CD4-positive, alpha-beta T cell treated with Interleukin-12 subunit alpha and Interleukin-12 subunit beta, for 1 hour (primary cell): Measurements from ENCODE around the gene HSFX4.
"Not testable (repeated sequence)": the region's sequence is repeated elsewhere in the genome, so short reads cannot be mapped to it uniquely, and the experiment has no call there.

ENCODE experiments used
- DNase-seq: peaks from one replicate; pipeline ENCODE4 v3.0.0-alpha.2; 2020

Gene HSFX4

DNA sequence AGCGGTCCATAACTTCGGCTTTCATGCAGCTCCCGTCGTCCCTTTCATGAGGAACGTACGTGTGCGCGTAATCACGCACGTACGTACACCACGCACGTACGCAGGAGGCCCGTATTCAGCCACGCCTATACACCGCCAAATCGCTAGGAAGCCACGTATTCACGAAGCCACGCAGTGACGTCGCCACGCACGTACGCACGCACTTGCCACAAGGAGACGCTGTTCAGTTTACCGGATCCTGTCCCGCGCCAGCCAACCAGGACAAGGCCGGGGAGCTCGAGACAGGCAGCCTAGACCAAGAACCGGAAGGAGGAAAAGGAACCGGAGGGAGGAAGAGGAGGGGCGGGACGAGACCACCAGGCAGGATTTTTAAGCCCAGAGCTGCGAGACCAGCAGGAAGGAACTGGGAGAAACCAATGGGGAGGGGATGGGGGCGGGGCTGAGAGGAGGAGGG is 9.1 kb downstream of the HSFX4 start, which contains the start of gene EOLA2:
Gene EOLA2, minus strand, starts transcription at position 65 of the 454 bp plus-strand sequence. CDS start 4,617 bp downstream, outside the sequence.
- DNase-seq, result peak; percentile 94

DNA sequence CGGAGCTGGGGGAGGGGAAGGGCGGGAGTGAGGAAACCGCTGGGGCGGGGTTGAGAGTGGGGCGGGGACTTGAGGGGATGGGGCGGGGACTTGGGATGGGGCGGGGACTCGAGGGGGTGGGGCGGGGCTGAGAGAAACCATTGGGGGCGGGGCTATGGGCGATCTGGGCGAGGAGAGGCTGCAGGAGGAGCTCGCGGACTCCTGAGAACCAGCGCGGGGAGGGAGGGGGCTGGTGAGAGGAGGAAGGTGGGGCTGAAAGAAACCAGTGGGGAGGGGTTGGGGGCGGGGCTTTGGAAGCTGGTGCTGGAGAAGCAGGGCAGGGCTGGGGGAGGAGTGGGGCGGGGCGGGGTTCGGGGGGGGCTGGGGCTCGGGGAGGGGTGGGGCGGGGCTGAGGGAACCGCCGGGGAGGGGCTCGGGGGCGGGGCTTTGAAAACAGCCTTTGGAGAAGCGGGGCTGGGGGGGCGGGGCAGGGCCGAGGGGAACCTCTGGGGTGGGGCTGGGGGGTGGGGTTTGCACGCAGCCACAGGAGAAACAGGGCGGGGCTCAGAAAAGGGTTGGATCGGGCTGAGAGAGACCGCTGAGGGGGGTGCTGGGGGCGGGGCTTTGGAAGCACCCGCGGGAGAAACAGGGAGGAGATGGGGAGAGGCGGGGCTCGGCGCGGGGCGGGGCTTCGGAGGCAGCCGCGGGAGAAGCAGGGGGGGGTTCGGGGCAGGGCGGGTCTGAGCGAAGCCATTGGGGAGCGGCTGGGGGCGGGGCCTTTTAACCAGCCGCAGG is 9.7 kb downstream of the HSFX4 start:
- peak; percentile 91 for DNase-seq

DNA sequence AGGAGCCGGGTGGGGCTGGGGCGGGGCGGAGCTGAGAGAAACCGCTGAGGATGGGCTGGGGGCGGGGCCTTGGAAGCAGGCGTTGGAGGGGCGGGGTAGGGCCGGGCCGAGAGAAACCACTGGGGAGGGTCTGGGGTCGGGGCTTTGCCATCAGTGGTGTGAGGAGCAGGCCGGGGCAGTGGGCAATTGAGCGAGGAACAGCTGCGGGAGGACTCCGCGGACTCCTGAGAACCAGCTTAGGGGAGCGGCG is 10.2 kb downstream of the HSFX4 start:
- DNase-seq, result no peak

DNA sequence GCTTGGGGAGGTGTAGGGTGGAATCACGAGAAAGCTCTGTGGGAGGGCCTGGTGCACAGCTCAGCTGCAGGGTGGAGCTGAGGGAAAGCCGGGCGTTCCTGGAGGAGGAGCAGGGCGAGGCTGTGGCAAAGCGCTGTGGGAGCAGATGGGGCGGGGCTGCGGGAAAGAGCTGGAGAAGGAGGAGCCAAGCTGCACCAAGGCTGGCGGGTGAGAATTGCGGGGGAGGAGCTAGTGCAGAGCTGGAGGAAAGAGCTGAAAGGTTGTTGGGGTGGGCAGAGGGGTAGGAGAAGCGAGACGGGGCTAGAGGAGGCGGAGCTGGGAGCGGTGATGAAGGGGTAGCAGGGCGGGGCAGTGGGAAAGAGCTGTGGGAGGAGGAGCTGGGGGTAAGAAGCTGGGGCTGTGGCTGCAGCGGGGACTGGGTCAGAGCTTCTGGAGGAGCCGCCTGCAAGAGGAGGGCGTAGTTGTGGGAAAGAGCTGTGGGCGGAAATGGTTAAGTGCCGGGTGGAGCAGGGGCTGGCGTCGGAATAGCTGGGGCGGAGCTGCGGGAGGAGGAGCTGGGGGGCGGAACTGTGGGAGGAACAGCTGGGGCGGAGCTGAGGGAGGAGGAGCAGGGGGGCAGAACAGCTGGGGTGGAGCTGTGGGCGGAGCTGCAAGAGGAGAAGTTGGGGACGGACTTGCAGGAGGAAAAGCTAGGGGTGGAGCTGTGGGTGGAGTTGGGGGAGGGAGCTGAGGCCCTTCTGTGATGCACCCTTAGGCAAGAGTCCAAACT is 10.7 kb downstream of the HSFX4 start:
- DNase-seq, result peak; percentile 94

DNA sequence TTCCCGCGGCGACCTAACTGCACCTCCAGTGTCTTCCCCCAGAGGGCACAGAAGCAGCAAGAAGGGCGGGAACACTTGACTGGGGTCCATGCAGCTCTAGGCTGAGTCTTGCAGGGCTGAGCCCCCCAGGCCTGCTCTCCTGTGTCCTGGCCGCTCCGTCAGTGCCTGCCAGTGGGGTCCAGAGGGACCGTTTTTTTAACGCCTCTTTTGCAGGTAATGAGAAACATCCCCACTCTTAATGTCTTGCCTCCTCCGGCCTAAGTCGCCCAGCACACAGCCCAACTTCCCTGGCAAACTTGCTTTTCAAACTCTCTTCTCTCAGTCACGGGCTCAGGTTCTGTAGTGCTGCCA is 11.3 kb downstream of the HSFX4 start:
- DNase-seq, result not testable (repeated sequence)

DNA sequence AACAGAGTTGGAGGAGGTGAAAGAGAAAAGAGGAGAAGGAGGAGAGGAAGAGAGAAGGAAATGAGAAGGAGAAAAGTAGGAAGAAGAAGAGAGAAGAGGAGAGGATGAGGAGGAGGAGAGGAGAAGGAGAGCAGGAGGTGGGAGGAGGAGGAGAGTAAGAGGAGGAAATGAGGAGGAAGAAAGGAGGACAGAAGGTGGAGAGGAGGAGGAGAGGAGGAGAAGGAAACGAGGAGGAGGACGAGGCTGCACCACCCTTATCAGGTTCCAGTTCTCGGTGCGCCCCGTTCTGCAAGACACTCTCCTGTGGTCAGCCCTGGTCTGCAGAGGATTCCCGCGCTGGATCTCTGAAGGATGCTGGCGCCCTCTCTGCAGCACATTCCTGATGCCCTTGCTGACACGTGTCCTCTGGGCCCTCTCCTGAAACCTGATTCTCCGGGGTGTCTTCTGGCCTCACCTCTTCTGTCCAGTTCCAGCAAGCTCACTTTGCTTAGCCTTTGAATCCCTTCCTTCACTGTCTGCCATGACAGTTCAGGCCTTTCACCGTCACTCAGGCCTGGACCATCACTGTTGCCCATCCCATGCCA is 15.8 kb downstream of the HSFX4 start:
- not testable (repeated sequence) for DNase-seq

DNA sequence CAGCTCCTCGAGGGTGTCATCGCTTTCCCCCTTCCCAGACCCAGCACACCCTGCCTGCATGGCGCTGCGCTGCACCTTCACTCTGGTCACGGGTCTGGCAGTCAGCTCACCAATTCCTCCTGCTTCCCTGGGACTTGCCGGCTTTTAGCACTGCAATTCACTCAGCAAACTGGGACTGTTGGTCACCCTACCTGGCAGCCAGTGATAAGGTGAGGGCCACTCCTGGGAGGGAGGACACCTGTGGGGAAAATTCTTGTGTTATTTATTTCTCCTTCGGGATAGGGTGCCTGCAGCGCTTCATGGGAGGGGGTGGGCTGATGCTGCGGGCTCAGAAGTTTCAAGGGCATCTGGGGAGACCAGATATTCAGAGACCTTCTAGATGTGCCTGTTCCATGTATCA is 16.4 kb downstream of the HSFX4 start:
- DNase-seq, result not testable (repeated sequence)

DNA sequence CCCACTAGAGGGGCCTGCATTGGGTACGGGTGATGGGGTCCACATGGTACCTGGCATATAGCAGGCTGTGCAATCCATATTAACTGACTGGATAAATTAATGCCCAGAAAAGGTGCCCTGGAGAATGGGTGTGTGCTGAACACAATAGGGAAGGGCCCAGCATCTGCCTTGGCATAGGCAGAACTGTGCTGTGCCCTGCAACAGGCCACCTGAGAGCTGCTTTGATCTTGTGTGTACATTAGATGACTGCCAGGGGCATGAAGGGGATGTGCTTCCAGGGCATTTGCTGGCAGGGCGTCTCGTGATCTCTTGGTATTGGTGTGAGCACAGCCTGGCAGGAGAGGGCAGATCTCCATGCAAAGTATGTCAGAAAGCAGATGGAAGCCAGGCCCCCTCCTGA is 17.6 kb downstream of the HSFX4 start:
- DNase-seq, result not testable (repeated sequence)

DNA sequence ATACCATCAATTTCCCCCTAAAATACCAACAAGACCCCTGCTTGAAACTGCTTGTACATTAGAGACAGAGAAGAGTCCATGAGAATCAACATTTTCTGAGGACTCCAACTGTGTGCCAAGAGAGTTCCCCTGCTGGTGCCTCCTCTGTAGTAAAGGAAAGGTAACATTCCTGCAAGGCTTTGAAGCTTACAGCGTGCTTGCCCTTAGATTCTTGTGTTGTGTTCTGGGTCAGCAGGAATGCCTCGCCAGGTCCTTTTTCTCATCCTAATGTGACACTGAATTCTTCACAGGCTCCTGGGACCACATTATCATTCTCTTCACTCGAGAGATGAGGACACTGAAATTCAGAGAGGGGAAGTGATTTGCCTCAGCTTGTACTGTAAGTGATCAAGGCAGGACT is 18.6 kb downstream of the HSFX4 start:
- no peak for DNase-seq

DNA sequence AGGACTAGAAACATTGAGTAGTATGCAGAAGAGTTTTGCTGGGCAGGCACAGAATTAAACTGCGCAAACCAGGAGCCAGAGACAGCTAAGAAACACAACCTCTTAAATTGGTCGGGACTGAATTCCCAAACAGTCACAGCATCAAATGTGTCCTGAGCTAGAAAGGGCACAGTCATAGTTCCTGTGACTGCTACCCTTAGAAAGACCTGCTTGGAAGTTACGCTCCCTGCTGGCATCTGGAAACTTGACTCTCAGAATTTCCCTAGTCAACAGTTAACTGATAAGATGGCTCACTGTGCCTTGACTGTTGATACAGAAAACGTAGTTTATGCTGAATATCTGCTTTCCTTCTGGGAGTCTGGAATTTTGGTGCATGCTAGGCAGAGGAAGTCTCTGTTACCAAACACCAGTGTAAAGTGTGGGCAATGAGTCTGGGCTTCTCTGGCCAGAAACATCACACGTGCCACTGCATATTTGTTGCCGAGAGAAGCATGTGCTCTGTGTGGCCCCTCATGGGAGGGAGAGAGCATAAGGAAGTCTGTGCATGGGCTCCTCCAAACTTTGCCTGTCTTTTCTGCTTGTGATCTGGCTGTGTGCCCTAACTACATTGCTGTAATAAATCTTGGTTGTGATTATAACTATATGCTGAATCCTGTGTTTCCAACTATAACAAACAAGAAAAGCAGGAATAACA is 20.5 kb downstream of the HSFX4 start:
- DNase-seq, result no peak

DNA sequence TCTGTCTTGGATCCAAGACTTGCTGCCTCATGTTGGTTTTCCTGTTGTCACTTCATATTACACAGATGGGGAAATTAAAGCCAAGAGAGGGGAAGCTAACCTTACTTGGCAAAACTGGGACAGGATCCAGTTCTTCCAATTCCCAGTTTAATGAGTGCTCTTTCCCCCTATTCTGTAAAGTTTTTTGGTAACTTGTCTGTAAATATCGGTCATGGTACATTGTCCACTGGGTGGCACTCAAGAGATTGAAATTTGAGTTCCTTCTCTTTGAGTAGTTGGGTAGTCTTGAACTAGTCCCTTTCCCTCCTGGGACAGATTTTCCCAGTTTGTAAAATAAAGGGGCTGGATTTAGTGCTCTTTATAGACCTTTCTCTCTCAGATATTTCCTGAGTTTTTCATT is 21.3 kb downstream of the HSFX4 start:
- peak; percentile 14 for DNase-seq

DNA sequence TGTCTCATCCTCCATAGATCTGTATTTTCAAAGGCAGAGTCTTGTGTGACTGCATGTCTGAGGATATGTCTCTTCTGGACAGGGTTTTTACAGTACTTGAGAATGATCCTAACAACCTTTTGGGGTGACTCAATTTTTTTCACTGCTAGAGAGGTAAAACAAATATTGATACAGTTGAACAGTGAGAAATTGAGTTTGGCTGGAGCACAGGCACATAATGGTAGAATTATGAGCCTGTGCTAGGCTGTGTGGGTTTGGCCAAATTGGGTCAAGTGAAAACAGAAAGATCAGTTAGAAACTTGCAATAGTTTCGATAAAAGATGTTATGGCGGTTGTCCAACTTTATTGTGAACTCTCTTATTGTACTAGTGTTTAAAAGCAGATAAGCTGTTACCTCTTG is 32.2 kb downstream of the HSFX4 start:
- no peak for DNase-seq

DNA sequence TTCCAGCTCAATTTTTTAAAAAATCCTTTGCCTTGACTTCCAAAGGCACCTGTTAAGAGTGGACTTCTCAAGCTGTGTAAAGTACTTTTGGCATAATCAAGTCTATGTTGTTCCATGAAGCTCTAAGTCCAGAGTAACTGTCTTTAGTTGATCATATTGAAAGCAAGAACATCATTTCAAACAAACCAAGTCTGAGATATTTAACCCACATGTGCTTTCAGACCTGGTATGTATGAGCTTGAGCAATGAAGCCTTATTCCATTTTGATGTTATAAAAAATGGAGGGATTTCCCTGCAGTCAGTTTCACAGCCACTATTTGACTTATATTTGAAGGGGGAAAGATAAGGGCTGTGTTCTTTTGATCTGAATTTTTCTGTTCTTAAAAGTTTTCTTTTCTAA is 32.6 kb downstream of the HSFX4 start:
- DNase-seq, result no peak

DNA sequence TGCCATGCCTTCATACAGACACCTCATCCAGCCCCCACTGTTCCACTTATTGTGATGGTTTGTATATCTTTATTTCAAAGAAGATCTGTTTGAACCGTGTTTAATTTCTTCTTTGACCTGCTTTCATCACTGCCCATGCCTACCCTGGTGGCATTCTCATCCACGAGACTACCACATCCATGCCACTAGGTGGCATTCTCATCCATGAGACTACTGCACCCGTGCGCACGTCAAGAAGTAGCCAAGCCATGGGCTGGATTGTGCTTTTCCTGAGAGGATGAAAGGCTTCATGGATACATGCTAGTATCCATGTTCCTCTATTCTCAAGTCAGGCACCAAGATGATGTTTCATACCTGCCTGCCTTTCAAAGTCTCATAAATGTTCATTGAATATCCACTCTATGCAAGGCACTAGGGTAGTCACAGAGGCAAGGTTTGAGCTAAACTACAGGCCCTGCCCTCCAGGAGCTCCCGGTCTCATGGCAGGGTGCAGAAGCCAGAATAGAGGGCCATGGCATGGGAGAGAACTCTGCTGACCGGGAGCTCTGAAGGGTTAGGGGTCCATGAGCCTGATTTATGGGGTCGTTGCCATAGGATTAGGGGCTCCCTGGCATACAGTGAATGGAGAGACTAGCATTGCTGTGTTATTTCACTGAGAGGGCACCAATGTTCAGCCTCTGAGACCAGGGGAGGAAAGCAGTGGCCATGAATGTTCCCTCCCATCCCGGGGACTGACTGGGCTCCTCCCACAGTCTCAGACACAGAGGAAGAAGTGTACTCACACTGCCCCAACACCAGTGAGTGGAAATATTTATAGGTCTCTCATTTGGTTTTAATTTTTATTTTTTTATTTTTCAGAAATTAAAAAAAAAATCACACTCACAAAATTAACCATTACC is 33.7 kb downstream of the HSFX4 start:
- DNase-seq, result peak; percentile 20

DNA sequence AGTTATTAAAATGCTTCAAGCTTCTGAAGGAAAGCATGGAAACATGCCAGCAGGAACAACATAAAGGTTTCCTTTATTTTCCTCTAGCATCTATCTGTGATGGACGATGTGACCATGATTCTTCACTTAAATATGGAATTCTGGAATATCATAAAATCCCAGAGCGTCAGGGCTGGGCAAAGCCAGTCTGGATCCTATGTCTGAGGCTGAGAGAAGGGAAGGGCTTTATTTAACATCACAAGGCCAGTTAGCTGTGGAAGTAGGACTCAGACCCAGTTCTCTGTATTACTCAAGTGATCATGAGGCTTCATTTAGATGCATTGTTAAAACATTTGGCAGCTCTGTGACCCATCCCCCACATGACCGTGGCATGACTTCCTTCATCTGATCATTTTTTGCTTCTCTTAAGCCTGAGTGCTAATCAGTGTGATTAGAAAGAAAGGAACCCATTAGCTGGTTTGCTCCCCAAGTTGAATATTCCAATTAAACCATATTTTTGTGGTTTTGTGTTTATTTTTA is 49.8 kb downstream of the HSFX4 start:
- DNase-seq, result no peak
